GM06990 (cell line): ENCODE measurements around the gene FBXO21.

Source experiments
- DNase-seq: peaks from one replicate; pipeline ENCODE4 v3.0.0-alpha.2; 2011; ENCODE audit not compliant: insufficient read length; ENCODE audit errors: extremely low read depth
- H3K27me3 ChIP-seq: replicated peaks from 2 replicates; pipeline ENCODE4 v1.6.0; 2011; ENCODE audit warnings: low read length; ENCODE audit not compliant: control insufficient read depth, insufficient read depth
- H3K36me3 ChIP-seq: 2 replicates; pipeline ENCODE4 v1.5.1; 2011; ENCODE audit warnings: low read length; ENCODE audit not compliant: control insufficient read depth, insufficient read depth
- H3K4me3 ChIP-seq: replicated peaks from 2 replicates; pipeline ENCODE4 v1.5.1; 2011; ENCODE audit warnings: low read depth, mild to moderate bottlenecking, control low read depth, low read length
- CTCF ChIP-seq: IDR thresholded peaks from 2 replicates; pipeline ENCODE4 v1.5.1; 2011; ENCODE audit warnings: low read length, control low read depth, mild to moderate bottlenecking, inconsistent platforms; ENCODE audit not compliant: insufficient read depth, poor library complexity, severe bottlenecking

The FBXO21 gene

GRCh38 chr12:117144599-117144998 lies 45.7 kb downstream of the FBXO21 start:
- no peak overlapping the region for H3K4me3 ChIP-seq
- no peak for DNase-seq
- peaks cover 14% of the 10 kb centered on the region for H3K36me3 ChIP-seq
- no peaks in the 10 kb centered on the region for H3K27me3 ChIP-seq
- no peak for TF ChIP-seq CTCF

GRCh38 chr12:117143008-117143532 lies 47.2 kb downstream of the FBXO21 start:
- Histone ChIP-seq H3K36me3 (peaks cover 9% of the 10 kb centered on the region), H3K4me3 (no peak overlapping the region), H3K27me3 (no peaks in the 10 kb centered on the region)
- DNase-seq, result peak; percentile 48
- no peak for TF ChIP-seq CTCF

GRCh38 chr12:117142094-117142493 lies 48.2 kb downstream of the FBXO21 start:
- peaks cover 8% of the 10 kb centered on the region for H3K36me3 ChIP-seq
- H3K4me3 ChIP-seq, result no peak overlapping the region
- TF ChIP-seq CTCF, result no peak
- no peak for DNase-seq
- H3K27me3 ChIP-seq, result no peaks in the 10 kb centered on the region

- no peaks in the 10 kb centered on the region for H3K27me3 ChIP-seq
- H3K4me3 ChIP-seq, result no peak overlapping the region
- H3K36me3 ChIP-seq, result peaks cover 8% of the 10 kb centered on the region
- DNase-seq, result no peak
- no peak for TF ChIP-seq CTCF
Measured at GRCh38 chr12:117141097-117141898, 49.0 kb downstream of the FBXO21 start.

GRCh38 chr12:117140397-117141096 lies 49.7 kb downstream of the FBXO21 start:
- no peak for TF ChIP-seq CTCF
- DNase-seq, result no peak
- H3K36me3 ChIP-seq, result peaks cover 4% of the 10 kb centered on the region
- no peaks in the 10 kb centered on the region for H3K27me3 ChIP-seq
- no peak overlapping the region for H3K4me3 ChIP-seq
